HepG2 (cell line): ENCODE results near the gene NPC1. TPM values are rescaled to one million over a fixed set of nuclear protein-coding genes. Genes with fewer than 3 reads are reported as not detected.

ENCODE experiments used
- ARHGAP35 ChIP-seq: sonication (generic); formaldehyde crosslinking; IDR thresholded peaks from 2 replicates; pipeline ENCODE4 v1.9.0; 2022; ENCODE audit warnings: mild to moderate bottlenecking, inconsistent platforms, moderate library complexity, missing genetic modification reagents, borderline replicate concordance
- GATAD2A ChIP-seq: IDR thresholded peaks from 2 replicates; pipeline ENCODE4 v1.6.1; 2016
- HOXA7 ChIP-seq: sonication (generic); formaldehyde crosslinking; IDR thresholded peaks from 2 replicates; pipeline ENCODE4 v1.8.1; 2022; ENCODE audit warnings: mild to moderate bottlenecking, missing genetic modification reagents, moderate library complexity
- NFE2L2 ChIP-seq: fragments of 150-350 bp; IDR thresholded peaks from 2 replicates; pipeline ENCODE4 v1.6.1; 2014; ENCODE audit warnings: low read length
- PHF21A ChIP-seq: sonication (generic); formaldehyde crosslinking; IDR thresholded peaks from 2 replicates; pipeline ENCODE4 v1.5.0; 2020; ENCODE audit warnings: mild to moderate bottlenecking, missing genetic modification reagents
- STAT5B ChIP-seq: sonication (generic); formaldehyde crosslinking; IDR thresholded peaks from 2 replicates; pipeline ENCODE4 v1.4.0; 2020; ENCODE audit warnings: missing genetic modification reagents
- ZFP36 ChIP-seq: fragments of 150-350 bp; IDR thresholded peaks from 2 replicates; pipeline ENCODE4 v1.6.1; 2018; ENCODE audit warnings: borderline replicate concordance, low read length, low read depth; ENCODE audit not compliant: partially characterized antibody
- ZNF274 ChIP-seq: sonication (generic); formaldehyde crosslinking; IDR thresholded peaks from 2 replicates; pipeline ENCODE4 v1.5.1; 2020; ENCODE audit warnings: mild to moderate bottlenecking, missing genetic modification reagents
- polyA plus RNA-seq, 8 experiments: library from polyadenylated mRNA; depleted of rRNA in 3 of 8; stranded (reverse) in 7 of 8; unstranded in 1 of 8; fragments of >200 nt; fragmentation: Illumina TruSeq in 4 of 8; extraction: Trizol in 4 of 8; gene quantifications; 2 replicates each; pipeline versions ENCODE4 v1.2.1 to v1.2.3, GENCODE V29; 2011 to 2016; ENCODE audit warnings: low read depth in 4 of 8, missing spikeins in 1 of 8, mixed read lengths in 1 of 8; ENCODE audit not compliant: insufficient read depth in 1 of 8
- total RNA-seq, 5 experiments: library from RNA; depleted of rRNA; stranded (reverse); fragments of >200 nt; fragmentation: Illumina TruSeq; extraction: Trizol; gene quantifications; 2 replicates each; pipeline ENCODE4 v1.2.3, GENCODE V29; 2016; ENCODE audit warnings: low read depth in 1 of 5
- TF ChIP-seq, protein P1 (sequence below): sonication (generic); formaldehyde crosslinking; IDR thresholded peaks from 2 replicates; pipeline ENCODE4 v1.4.0; 2020; ENCODE audit warnings: missing genetic modification reagents
- TF ChIP-seq, protein P2 (sequence below): sonication (generic); formaldehyde crosslinking; IDR thresholded peaks from 2 replicates; pipeline ENCODE4 v1.9.0; 2021; ENCODE audit warnings: missing genetic modification reagents, borderline replicate concordance
- TF ChIP-seq, protein P3 (sequence below): sonication (generic); formaldehyde crosslinking; IDR thresholded peaks from 2 replicates; pipeline ENCODE4 v1.4.0; 2020; ENCODE audit warnings: missing genetic modification reagents, borderline replicate concordance
- TF ChIP-seq, protein P4 (sequence below): sonication (generic); formaldehyde crosslinking; IDR thresholded peaks from 2 replicates; pipeline ENCODE4 v1.4.0; 2020; ENCODE audit warnings: mild to moderate bottlenecking, missing genetic modification reagents

The NPC1 gene
- total and polyA plus RNA-seq, 2 of the 13 experiments (the other 11 are each of a cell fraction or from before 2014, with no cell fraction given) = 46.5 to 114 TPM

DNA sequence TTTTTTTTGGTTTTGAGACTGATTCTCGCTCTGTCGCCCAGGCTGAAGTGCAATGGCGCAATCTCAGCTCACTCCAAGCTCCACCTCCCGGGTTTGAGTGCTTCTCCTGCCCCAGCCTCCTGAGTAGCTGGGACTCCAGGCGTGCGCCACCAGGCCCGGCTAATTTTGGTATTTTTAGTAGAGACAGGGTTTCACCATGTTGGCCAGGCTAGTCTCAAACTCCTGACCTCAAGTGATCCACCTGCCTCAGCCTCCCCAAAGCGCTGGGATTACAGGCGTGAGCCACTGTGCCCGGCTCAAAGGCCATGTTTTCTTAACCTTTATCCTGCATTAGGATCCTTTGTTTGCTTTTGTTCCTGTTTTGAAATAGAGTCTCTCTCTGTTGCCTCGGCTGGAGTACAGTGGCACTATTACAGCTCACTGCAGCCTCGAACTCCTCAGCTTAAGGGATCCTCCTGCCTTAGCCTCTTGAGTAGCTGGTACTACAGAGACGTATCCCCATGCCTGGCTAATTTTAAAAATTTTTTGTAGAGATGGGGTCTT is 41.0 kb downstream of the NPC1 start (continued):
- TF ChIP-seq, protein P1, sequence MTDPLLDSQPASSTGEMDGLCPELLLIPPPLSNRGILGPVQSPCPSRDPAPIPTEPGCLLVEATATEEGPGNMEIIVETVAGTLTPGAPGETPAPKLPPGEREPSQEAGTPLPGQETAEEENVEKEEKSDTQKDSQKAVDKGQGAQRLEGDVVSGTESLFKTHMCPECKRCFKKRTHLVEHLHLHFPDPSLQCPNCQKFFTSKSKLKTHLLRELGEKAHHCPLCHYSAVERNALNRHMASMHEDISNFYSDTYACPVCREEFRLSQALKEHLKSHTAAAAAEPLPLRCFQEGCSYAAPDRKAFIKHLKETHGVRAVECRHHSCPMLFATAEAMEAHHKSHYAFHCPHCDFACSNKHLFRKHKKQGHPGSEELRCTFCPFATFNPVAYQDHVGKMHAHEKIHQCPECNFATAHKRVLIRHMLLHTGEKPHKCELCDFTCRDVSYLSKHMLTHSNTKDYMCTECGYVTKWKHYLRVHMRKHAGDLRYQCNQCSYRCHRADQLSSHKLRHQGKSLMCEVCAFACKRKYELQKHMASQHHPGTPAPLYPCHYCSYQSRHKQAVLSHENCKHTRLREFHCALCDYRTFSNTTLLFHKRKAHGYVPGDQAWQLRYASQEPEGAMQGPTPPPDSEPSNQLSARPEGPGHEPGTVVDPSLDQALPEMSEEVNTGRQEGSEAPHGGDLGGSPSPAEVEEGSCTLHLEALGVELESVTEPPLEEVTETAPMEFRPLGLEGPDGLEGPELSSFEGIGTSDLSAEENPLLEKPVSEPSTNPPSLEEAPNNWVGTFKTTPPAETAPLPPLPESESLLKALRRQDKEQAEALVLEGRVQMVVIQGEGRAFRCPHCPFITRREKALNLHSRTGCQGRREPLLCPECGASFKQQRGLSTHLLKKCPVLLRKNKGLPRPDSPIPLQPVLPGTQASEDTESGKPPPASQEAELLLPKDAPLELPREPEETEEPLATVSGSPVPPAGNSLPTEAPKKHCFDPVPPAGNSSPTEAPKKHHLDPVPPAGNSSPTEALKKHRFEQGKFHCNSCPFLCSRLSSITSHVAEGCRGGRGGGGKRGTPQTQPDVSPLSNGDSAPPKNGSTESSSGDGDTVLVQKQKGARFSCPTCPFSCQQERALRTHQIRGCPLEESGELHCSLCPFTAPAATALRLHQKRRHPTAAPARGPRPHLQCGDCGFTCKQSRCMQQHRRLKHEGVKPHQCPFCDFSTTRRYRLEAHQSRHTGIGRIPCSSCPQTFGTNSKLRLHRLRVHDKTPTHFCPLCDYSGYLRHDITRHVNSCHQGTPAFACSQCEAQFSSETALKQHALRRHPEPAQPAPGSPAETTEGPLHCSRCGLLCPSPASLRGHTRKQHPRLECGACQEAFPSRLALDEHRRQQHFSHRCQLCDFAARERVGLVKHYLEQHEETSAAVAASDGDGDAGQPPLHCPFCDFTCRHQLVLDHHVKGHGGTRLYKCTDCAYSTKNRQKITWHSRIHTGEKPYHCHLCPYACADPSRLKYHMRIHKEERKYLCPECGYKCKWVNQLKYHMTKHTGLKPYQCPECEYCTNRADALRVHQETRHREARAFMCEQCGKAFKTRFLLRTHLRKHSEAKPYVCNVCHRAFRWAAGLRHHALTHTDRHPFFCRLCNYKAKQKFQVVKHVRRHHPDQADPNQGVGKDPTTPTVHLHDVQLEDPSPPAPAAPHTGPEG (CRISPR knock-in tag) = 0 out of 2 replicates have a peak, but pooled peaks have one; percentile 19
- TF ChIP-seq, protein P2, sequence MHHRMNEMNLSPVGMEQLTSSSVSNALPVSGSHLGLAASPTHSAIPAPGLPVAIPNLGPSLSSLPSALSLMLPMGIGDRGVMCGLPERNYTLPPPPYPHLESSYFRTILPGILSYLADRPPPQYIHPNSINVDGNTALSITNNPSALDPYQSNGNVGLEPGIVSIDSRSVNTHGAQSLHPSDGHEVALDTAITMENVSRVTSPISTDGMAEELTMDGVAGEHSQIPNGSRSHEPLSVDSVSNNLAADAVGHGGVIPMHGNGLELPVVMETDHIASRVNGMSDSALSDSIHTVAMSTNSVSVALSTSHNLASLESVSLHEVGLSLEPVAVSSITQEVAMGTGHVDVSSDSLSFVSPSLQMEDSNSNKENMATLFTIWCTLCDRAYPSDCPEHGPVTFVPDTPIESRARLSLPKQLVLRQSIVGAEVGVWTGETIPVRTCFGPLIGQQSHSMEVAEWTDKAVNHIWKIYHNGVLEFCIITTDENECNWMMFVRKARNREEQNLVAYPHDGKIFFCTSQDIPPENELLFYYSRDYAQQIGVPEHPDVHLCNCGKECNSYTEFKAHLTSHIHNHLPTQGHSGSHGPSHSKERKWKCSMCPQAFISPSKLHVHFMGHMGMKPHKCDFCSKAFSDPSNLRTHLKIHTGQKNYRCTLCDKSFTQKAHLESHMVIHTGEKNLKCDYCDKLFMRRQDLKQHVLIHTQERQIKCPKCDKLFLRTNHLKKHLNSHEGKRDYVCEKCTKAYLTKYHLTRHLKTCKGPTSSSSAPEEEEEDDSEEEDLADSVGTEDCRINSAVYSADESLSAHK = no peak
- TF ChIP-seq ZFP36 (no peak), PHF21A (CRISPR knock-in tag) (no peak), NFE2L2 (no peak), GATAD2A (peak; percentile 91), STAT5B (no peak), HOXA7 (CRISPR knock-in tag) (no peak), ARHGAP35 (CRISPR knock-in tag) (no peak), ZNF274 (CRISPR knock-in tag) (no peak)
- TF ChIP-seq, protein P3, sequence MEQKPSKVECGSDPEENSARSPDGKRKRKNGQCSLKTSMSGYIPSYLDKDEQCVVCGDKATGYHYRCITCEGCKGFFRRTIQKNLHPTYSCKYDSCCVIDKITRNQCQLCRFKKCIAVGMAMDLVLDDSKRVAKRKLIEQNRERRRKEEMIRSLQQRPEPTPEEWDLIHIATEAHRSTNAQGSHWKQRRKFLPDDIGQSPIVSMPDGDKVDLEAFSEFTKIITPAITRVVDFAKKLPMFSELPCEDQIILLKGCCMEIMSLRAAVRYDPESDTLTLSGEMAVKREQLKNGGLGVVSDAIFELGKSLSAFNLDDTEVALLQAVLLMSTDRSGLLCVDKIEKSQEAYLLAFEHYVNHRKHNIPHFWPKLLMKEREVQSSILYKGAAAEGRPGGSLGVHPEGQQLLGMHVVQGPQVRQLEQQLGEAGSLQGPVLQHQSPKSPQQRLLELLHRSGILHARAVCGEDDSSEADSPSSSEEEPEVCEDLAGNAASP (CRISPR knock-in tag) = peak; percentile 92; the same call in 1 of the 2 replicates
- TF ChIP-seq, protein P4, sequence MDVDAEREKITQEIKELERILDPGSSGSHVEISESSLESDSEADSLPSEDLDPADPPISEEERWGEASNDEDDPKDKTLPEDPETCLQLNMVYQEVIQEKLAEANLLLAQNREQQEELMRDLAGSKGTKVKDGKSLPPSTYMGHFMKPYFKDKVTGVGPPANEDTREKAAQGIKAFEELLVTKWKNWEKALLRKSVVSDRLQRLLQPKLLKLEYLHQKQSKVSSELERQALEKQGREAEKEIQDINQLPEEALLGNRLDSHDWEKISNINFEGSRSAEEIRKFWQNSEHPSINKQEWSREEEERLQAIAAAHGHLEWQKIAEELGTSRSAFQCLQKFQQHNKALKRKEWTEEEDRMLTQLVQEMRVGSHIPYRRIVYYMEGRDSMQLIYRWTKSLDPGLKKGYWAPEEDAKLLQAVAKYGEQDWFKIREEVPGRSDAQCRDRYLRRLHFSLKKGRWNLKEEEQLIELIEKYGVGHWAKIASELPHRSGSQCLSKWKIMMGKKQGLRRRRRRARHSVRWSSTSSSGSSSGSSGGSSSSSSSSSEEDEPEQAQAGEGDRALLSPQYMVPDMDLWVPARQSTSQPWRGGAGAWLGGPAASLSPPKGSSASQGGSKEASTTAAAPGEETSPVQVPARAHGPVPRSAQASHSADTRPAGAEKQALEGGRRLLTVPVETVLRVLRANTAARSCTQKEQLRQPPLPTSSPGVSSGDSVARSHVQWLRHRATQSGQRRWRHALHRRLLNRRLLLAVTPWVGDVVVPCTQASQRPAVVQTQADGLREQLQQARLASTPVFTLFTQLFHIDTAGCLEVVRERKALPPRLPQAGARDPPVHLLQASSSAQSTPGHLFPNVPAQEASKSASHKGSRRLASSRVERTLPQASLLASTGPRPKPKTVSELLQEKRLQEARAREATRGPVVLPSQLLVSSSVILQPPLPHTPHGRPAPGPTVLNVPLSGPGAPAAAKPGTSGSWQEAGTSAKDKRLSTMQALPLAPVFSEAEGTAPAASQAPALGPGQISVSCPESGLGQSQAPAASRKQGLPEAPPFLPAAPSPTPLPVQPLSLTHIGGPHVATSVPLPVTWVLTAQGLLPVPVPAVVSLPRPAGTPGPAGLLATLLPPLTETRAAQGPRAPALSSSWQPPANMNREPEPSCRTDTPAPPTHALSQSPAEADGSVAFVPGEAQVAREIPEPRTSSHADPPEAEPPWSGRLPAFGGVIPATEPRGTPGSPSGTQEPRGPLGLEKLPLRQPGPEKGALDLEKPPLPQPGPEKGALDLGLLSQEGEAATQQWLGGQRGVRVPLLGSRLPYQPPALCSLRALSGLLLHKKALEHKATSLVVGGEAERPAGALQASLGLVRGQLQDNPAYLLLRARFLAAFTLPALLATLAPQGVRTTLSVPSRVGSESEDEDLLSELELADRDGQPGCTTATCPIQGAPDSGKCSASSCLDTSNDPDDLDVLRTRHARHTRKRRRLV = no peak
